ENCODE data around the gene RAB11FIP4.

GRCh38 chr17:31497431-31497830 lies 106.0 kb downstream of the RAB11FIP4 start:
- TF ChIP-seq POLR2AphosphoS5 (IDR thresholded peaks at IDR 0.05), result no peak
- no peak for TF ChIP-seq CTCF (IDR thresholded peaks at IDR 0.05)
- no peak for TF ChIP-seq POLR2A (IDR thresholded peaks at IDR 0.05)
- TF ChIP-seq EP300 (IDR thresholded peaks at IDR 0.05), result no peak

All from stomach (tissue), 4 donors.